GM12878 (cell line): ENCODE data around the gene IQCK. TPM values are rescaled to one million over a fixed set of nuclear protein-coding genes. Genes with fewer than 3 reads are reported as not detected.

Source experiments
- ATAC-seq: fragments of 200-7000 bp; cut with Tn5 transposase; 3 replicates; pipeline ENCODE4 v1.9.1; 2020; ENCODE audit warnings: mild to moderate bottlenecking, moderate library complexity
- BruUV-seq: library from RNA; stranded (reverse); fragments of 400-500 nt; replicated peaks from 2 replicates; lab custom pipeline; 2021; lab: Mats Ljungman, UMichigan
- CTCF ChIA-PET: fragments of 300-600 bp; sonication (Branson Sonifier 250); formaldehyde crosslinking; extraction: SDS; loops from one replicate; lab custom pipeline; 2021; ENCODE audit warnings: inconsistent platforms; lab: Yijun Ruan, JAX
- POLR2A ChIA-PET: fragments of 350-600 bp; formaldehyde crosslinking; extraction: SDS; loops from one replicate; lab custom pipeline; 2021; ENCODE audit warnings: inconsistent platforms; lab: Charles Lee
- RAD21 ChIA-PET: fragments of 300-600 bp; sonication (Branson Sonifier 250); formaldehyde crosslinking; loops from one replicate; lab custom pipeline; 2023; ENCODE audit warnings: antibody characterized with exemption; ENCODE audit not compliant: unreplicated experiment; lab: Charles Lee
- SMC1A ChIA-PET: fragments of 300-600 bp; sonication (Branson Sonifier 250); formaldehyde crosslinking; loops from one replicate; lab custom pipeline; 2023; ENCODE audit not compliant: unreplicated experiment, uncharacterized antibody; lab: Charles Lee
- DNase-seq: peaks from one replicate; pipeline ENCODE4 v3.0.0-alpha.2; 2011; ENCODE audit warnings: low read depth, low spot score
- FAIRE-seq: peaks from 3 replicates; lab custom pipeline; 2011; peaks lifted over from hg19 to GRCh38; lab: Jason Lieb, UNC
- H2AFZ ChIP-seq: 2 replicates; pipeline ENCODE4 v1.6.0; 2011; ENCODE audit warnings: low read depth, low read length, control low read depth; ENCODE audit not compliant: control insufficient read depth
- H3K27ac ChIP-seq: 2 replicates; pipeline ENCODE4 v1.5.1; 2011; ENCODE audit warnings: control low read depth; ENCODE audit not compliant: control insufficient read depth, insufficient read depth
- H3K27me3 ChIP-seq, 2 experiments: replicated peaks in 1 of 2; 2 replicates each; pipeline versions ENCODE4 v1.6.0 to v1.6.1; 2011; ENCODE audit warnings: low read length in 1 of 2; ENCODE audit not compliant: control insufficient read depth in 2 of 2, insufficient read depth in 2 of 2
- H3K36me3 ChIP-seq, 2 experiments: 2 replicates each; pipeline ENCODE4 v1.5.1; 2011; ENCODE audit warnings: low read length in 1 of 2; ENCODE audit not compliant: control insufficient read depth in 2 of 2, insufficient read depth in 2 of 2
- H3K4me1 ChIP-seq: 2 replicates; pipeline ENCODE4 v1.6.1; 2011; ENCODE audit warnings: mild to moderate bottlenecking, low read length, moderate library complexity, mixed read lengths; ENCODE audit not compliant: control insufficient read depth, insufficient read depth
- H3K4me2 ChIP-seq: 2 replicates; pipeline ENCODE4 v1.6.0; 2011; ENCODE audit warnings: control low read depth; ENCODE audit not compliant: control insufficient read depth, insufficient read depth
- H3K4me3 ChIP-seq: fragments of 200-600 bp; sonication (generic); 2 replicates; pipeline ENCODE4 v1.5.1; 2016
- H3K79me2 ChIP-seq: 2 replicates; pipeline ENCODE4 v1.6.0; 2011; ENCODE audit warnings: low read length; ENCODE audit not compliant: control insufficient read depth, insufficient read depth
- H3K9ac ChIP-seq: 2 replicates; pipeline ENCODE4 v1.8.0; 2011; ENCODE audit warnings: low read length, control low read depth, mixed read lengths; ENCODE audit not compliant: control insufficient read depth, insufficient read depth
- H3K9me3 ChIP-seq: replicated peaks from 3 replicates; pipeline ENCODE4 v1.5.1; 2011; ENCODE audit warnings: mild to moderate bottlenecking, low read length; ENCODE audit not compliant: control insufficient read depth, insufficient read depth
- H4K20me1 ChIP-seq: 2 replicates; pipeline ENCODE4 v1.6.0; 2011; ENCODE audit not compliant: control insufficient read depth, insufficient read depth
- ATF7 ChIP-seq: fragments of 450-650 bp; IDR thresholded peaks from 2 replicates; pipeline ENCODE4 v1.6.1; 2016; ENCODE audit warnings: low read depth, mild to moderate bottlenecking
- BACH1 ChIP-seq: fragments of 450-650 bp; IDR thresholded peaks from 2 replicates; pipeline ENCODE4 v1.6.1; 2017; ENCODE audit warnings: mild to moderate bottlenecking, borderline replicate concordance
- BCL3 ChIP-seq: IDR thresholded peaks from 2 replicates; pipeline ENCODE4 v1.6.1; 2011; ENCODE audit warnings: borderline replicate concordance, low read depth, mild to moderate bottlenecking, moderate library complexity, low read length; ENCODE audit not compliant: insufficient read depth, poor library complexity, severe bottlenecking
- CBFB ChIP-seq: IDR thresholded peaks from 2 replicates; pipeline ENCODE4 v1.6.1; 2016; ENCODE audit warnings: antibody characterized with exemption, low read depth
- CEBPB ChIP-seq, 2 experiments: fragments of 150-350 bp in 1 of 2; IDR thresholded peaks; 2 replicates each; pipeline ENCODE4 v1.6.1; 2012 to 2014; ENCODE audit warnings: low read depth in 2 of 2, low read length in 2 of 2, borderline replicate concordance in 1 of 2, inconsistent platforms in 1 of 2
- CREB1 ChIP-seq: IDR thresholded peaks from 2 replicates; pipeline ENCODE4 v1.6.1; 2012; ENCODE audit warnings: low read depth, mild to moderate bottlenecking, inconsistent platforms
- EGR1 ChIP-seq, 2 experiments: IDR thresholded peaks; 1 replicate in 1 of 2; 2 replicates in 1 of 2; pipeline ENCODE4 v1.6.1; 2011 to 2012; ENCODE audit warnings: low read depth in 2 of 2, low read length in 2 of 2, borderline replicate concordance in 1 of 2, mild to moderate bottlenecking in 1 of 2, moderate library complexity in 1 of 2
- IKZF2 ChIP-seq, 2 experiments: fragments of 450-650 bp; IDR thresholded peaks; 2 replicates each; pipeline ENCODE4 v1.6.1; 2017; ENCODE audit warnings: mild to moderate bottlenecking in 2 of 2, moderate library complexity in 2 of 2
- KDM1A ChIP-seq: fragments of 200-600 bp; sonication (generic); IDR thresholded peaks from 2 replicates; pipeline ENCODE4 v1.6.1; 2016; ENCODE audit warnings: borderline replicate concordance
- MTA3 ChIP-seq: IDR thresholded peaks from 2 replicates; pipeline ENCODE4 v1.6.1; 2012; ENCODE audit warnings: low read length, inconsistent platforms, borderline replicate concordance
- PKNOX1 ChIP-seq: fragments of 450-650 bp; IDR thresholded peaks from 2 replicates; pipeline ENCODE4 v1.6.1; 2016; ENCODE audit warnings: mild to moderate bottlenecking
- REST ChIP-seq: IDR thresholded peaks from 2 replicates; pipeline ENCODE4 v1.6.1; 2012; ENCODE audit warnings: mild to moderate bottlenecking, low read depth, low read length
- SIN3A ChIP-seq: IDR thresholded peaks from 2 replicates; pipeline ENCODE4 v1.6.1; 2012; ENCODE audit warnings: low read depth, low read length, improper control_type of control experiment
- SMAD5 ChIP-seq: IDR thresholded peaks from 2 replicates; pipeline ENCODE4 v1.6.1; 2016; ENCODE audit warnings: antibody characterized with exemption, low read depth
- SREBF1 ChIP-seq: IDR thresholded peaks from 2 replicates; pipeline ENCODE4 v1.6.1; 2012; ENCODE audit warnings: mild to moderate bottlenecking, low read length
- SREBF2 ChIP-seq: IDR thresholded peaks from 2 replicates; pipeline ENCODE4 v1.6.1; 2012; ENCODE audit warnings: mild to moderate bottlenecking, low read length
- TAF1 ChIP-seq: IDR thresholded peaks from 2 replicates; pipeline ENCODE4 v1.6.1; 2011; ENCODE audit warnings: mild to moderate bottlenecking, low read depth, low read length, borderline replicate concordance
- ZNF622 ChIP-seq: fragments of 450-650 bp; IDR thresholded peaks from 2 replicates; pipeline ENCODE4 v1.6.1; 2017; ENCODE audit warnings: mild to moderate bottlenecking, inconsistent platforms
- ZZZ3 ChIP-seq: IDR thresholded peaks from 2 replicates; pipeline ENCODE4 v1.6.1; 2011; ENCODE audit warnings: low read depth; ENCODE audit not compliant: control insufficient read depth, insufficient read length
- WGBS: methylation state at CpG from one replicate; pipeline ENCODE4 v1.1.6; 2016; ENCODE audit warnings: low lambda C conversion rate; ENCODE audit not compliant: insufficient replicate concordance, insufficient coverage; ENCODE audit errors: missing lambda C conversion rate; 5-methylcytosine and 5-hydroxymethylcytosine counted together
- in situ Hi-C: fragments of 300-500 bp; cut with MboI; formaldehyde crosslinking; loops from 9 replicates; pipeline ENCODE4 v1.14.3; 2018; ENCODE audit warnings: mixed read lengths
- intact Hi-C: fragments of 100-400 bp; cut with micrococcal nuclease; formaldehyde crosslinking; loops from one replicate; pipeline ENCODE4 v1.14.2; 2022; ENCODE audit not compliant: unreplicated experiment
- polyA plus RNA-seq, 11 experiments: library from polyadenylated mRNA; depleted of rRNA in 4 of 11; unstranded in 6 of 11; stranded (reverse) in 5 of 11; fragments of >200 nt; fragmentation: Nextera tagmentation in 4 of 11; fragmentation: Illumina TruSeq in 1 of 11; extraction: Ambion mirVana in 4 of 11; extraction: Trizol in 1 of 11; gene quantifications; 1 replicate in 1 of 11; 2 replicates in 10 of 11; pipeline versions ENCODE4 v1.2.1 to v1.2.3, GENCODE V29; 2011 to 2016; ENCODE audit warnings: inconsistent platforms in 2 of 11, missing spikeins in 2 of 11, low read depth in 1 of 11
- total RNA-seq, 4 experiments: library from RNA; depleted of rRNA in 3 of 4; stranded (reverse); fragments of >200 nt in 3 of 4; fragmentation: Illumina TruSeq in 1 of 4; extraction: Trizol in 1 of 4; gene quantifications; 2 replicates each; pipeline versions ENCODE4 v1.2.1 to v1.2.3, GENCODE V29; 2013 to 2021

Gene IQCK
- total and polyA plus RNA-seq, 10 of the 15 experiments (the other 5 are each of a cell fraction or from before 2014, with no cell fraction given) = 1.0 to 4.2 (median 2.4) TPM

GRCh38 chr16:19674485-19674884 lies 43.6 kb upstream of the IQCK start:
- TF ChIP-seq EGR1 (IDR thresholded peaks at IDR 0.05; ENCODE audit: borderline replicate concordance in 1 of 2, low read depth in 2 of 2, low read length in 2 of 2) = no peak
- TF ChIP-seq SREBF2 = no peak
- no peak for TF ChIP-seq PKNOX1
- no peak for TF ChIP-seq MTA3
- no peak for TF ChIP-seq BCL3
- TF ChIP-seq CBFB = no peak
- TF ChIP-seq ATF7 = no peak
- TF ChIP-seq IKZF2 (IDR thresholded peaks at IDR 0.05) = no peak
- TF ChIP-seq REST = no peak
- TF ChIP-seq BACH1 = no peak
- TF ChIP-seq ZZZ3 = no peak
- TF ChIP-seq SMAD5 = no peak
- TF ChIP-seq CREB1 = no peak
- no peak for TF ChIP-seq SREBF1
- no peak for TF ChIP-seq SIN3A
- no peak for TF ChIP-seq KDM1A
- no peak for TF ChIP-seq TAF1
- TF ChIP-seq CEBPB (IDR thresholded peaks at IDR 0.05; ENCODE audit: borderline replicate concordance in 1 of 2, low read depth in 2 of 2, low read length in 2 of 2) = no peak
- TF ChIP-seq ZNF622 = no peak
- ChIA-PET POLR2A (no interaction called here), SMC1A (no interaction called here), CTCF (no interaction called here), RAD21 (no interaction called here)
- Histone ChIP-seq H2AFZ (no peak overlapping the region), H3K27me3 (no peaks in the 10 kb centered on the region), H4K20me1 (no peaks in the 10 kb centered on the region), H3K4me2 (no peak overlapping the region), H3K4me3 (no peak overlapping the region), H3K36me3 (no peaks in the 10 kb centered on the region; a peak in 1 of 4 replicates), H3K9me3 (no peaks in the 10 kb centered on the region), H3K27ac (no peak overlapping the region), H3K79me2 (no peaks in the 10 kb centered on the region), H3K4me1 (no peaks in the 10 kb centered on the region), H3K9ac (no peak overlapping the region)
- BruUV-seq = no TSS peak
- ATAC-seq (no peak), FAIRE-seq (no peak), DNase-seq (no peak)
- 97% methylated on average over 5 of the region's 5 CpGs for WGBS
- in situ Hi-C loops (no loop called here), intact Hi-C loops (no loop called here)
